Spleen (tissue), 7 donors: Measurements from ENCODE around the gene SLC38A3.

ENCODE experiments used
- POLR2A ChIP-seq, 3 donors: fragments of 450-650 bp; IDR thresholded peaks; one replicate each; pipeline ENCODE4 v1.5.1; 2017; ENCODE audit warnings: antibody characterized with exemption in 3 of 3, mild to moderate bottlenecking in 1 of 3
- POLR2AphosphoS5 ChIP-seq, 3 donors: sonication (generic); formaldehyde crosslinking; IDR thresholded peaks; one replicate each; pipeline ENCODE4 v1.5.1; 2017; ENCODE audit warnings: antibody characterized with exemption in 3 of 3
- TF ChIP-seq, protein P1 (sequence below), 11 experiments: fragments of 200-600 bp in 7 of 11; fragments of 450-650 bp in 4 of 11; sonication (generic) in 4 of 11; IDR thresholded peaks in 8 of 11; conservative IDR thresholded peaks in 3 of 11; 1 replicate in 7 of 11; 2 replicates in 4 of 11; pipeline versions ENCODE4 v1.4.0 to v1.8.0; 2016 to 2021; ENCODE audit warnings: antibody characterized with exemption in 11 of 11, inconsistent platforms in 4 of 11, mild to moderate bottlenecking in 1 of 11
- donor health status: DM: no; HTN: no; CAD: no; lungs with moderate emphysema.
- donor health status: DM: no; HTN: no; CAD: no.
- donor health status: DM: no; HTN: no; CAD: no.

DNA sequence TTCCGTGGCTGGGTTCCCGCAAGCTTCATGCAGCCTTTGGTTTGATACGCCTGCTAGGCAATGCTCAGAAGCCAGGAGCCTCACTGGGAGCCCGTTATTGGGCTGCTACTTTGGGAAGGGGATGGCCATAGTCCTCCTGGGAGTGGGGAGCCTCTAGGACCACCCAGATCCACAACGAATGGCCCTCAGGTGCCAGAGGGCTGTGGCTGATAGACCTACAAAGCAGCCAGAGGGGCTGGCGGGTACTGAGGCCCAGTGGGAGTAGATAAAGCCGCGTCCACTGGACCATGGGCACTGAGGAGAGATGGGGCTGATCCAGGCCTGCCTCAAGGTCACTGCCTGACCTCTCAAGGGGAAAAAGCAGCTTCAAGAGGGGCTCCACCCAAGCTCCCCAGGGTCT lies 12.9 kb upstream of the SLC38A3 start:
- TF ChIP-seq, protein P1, sequence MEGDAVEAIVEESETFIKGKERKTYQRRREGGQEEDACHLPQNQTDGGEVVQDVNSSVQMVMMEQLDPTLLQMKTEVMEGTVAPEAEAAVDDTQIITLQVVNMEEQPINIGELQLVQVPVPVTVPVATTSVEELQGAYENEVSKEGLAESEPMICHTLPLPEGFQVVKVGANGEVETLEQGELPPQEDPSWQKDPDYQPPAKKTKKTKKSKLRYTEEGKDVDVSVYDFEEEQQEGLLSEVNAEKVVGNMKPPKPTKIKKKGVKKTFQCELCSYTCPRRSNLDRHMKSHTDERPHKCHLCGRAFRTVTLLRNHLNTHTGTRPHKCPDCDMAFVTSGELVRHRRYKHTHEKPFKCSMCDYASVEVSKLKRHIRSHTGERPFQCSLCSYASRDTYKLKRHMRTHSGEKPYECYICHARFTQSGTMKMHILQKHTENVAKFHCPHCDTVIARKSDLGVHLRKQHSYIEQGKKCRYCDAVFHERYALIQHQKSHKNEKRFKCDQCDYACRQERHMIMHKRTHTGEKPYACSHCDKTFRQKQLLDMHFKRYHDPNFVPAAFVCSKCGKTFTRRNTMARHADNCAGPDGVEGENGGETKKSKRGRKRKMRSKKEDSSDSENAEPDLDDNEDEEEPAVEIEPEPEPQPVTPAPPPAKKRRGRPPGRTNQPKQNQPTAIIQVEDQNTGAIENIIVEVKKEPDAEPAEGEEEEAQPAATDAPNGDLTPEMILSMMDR (IDR thresholded peaks at IDR 0.05 in 8 of 11, conservative IDR thresholded peaks at IDR 0.05 in 3 of 11): no peak
- TF ChIP-seq POLR2A (IDR thresholded peaks at IDR 0.05) (no peak), POLR2AphosphoS5 (IDR thresholded peaks at IDR 0.05) (no peak)
